Central memory CD8-positive, alpha-beta T cell (primary cell): Measurements from ENCODE around the gene FNBP1L.

Experiments
- ATAC-seq: fragments of 150-1000 bp; cut with Tn5 transposase; replicated peaks from 2 replicates; pipeline ENCODE4 v1.10.0; 2022; ENCODE audit warnings: mild to moderate bottlenecking, moderate FRiP score, moderate number of reproducible peaks; ENCODE audit not compliant: poor library complexity, severe bottlenecking; ENCODE audit errors: extremely low read depth
- DNase-seq, 2 donors: peaks; one replicate each; pipeline ENCODE4 v3.0.0; 2021; ENCODE audit warnings: low spot score in 2 of 2
- H3K27ac Mint-ChIP-seq: one replicate; pipeline ENCODE4 v1.8.0; 2022; ENCODE audit warnings: low read depth, mild to moderate bottlenecking, moderate library complexity, mixed read lengths
- H3K27me3 Mint-ChIP-seq: one replicate; pipeline ENCODE4 v1.8.0; 2022; ENCODE audit warnings: mixed read lengths
- H3K36me3 Mint-ChIP-seq: one replicate; pipeline ENCODE4 v1.8.0; 2022; ENCODE audit warnings: mild to moderate bottlenecking, moderate library complexity, mixed read lengths; ENCODE audit not compliant: insufficient read depth
- H3K4me1 Mint-ChIP-seq: one replicate; pipeline ENCODE4 v1.8.0; 2022; ENCODE audit warnings: mixed read lengths
- H3K4me3 Mint-ChIP-seq: one replicate; pipeline ENCODE4 v1.8.0; 2022; ENCODE audit warnings: mild to moderate bottlenecking, moderate library complexity, mixed read lengths
- H3K9me3 Mint-ChIP-seq: one replicate; pipeline ENCODE4 v1.8.0; 2022; ENCODE audit warnings: mixed read lengths

FNBP1L gene

DNA sequence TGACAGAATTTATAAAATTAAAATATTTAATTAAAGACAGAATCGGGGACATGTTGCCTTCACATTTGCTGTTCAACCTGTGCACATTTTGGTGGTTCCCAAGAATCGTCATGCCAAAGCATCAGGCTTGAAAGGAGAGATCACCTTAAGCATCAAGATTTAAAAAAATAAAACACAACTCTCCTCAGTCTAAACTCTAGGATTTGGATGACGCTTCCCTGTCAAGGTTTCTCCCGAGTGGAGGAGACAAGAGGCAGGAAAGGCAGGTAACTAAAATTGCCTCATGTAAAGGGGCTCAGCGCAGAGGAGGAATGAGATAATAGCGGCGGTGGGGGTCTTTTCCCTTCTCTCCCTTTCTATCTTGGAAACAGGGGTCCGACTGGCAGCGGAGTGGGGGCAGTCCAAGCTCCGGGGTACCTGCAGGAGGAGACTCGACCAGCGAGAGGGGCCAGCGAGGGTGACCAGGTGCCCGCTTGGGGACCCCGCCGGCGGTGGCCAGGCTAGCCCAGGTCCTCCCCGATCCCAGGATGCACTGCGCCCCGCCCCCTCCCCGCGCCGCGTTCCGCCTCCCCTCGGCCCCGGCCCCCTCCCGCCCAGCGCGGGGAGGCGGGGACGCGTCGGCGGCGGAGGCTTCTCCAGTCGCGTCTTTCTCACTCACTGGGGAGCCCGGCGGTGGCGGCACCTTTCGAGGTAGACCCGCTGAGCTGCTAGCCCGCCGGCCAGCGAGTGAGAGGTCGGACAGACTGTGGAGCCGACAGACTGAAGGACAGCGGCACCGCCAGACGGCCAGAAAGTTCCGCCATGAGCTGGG, at the start of gene FNBP1L:
TSS of gene FNBP1L (plus strand) at position 638 of the 811 bp plus-strand sequence. CDS start at position 802, 164 bp downstream.
- Mint-ChIP-seq H3K4me3 (peak within 1 kb of the TSS; percentile 88), H3K27me3 (peaks cover 76% of the 10 kb centered on the region), H3K4me1 (peaks cover 23% of the 10 kb centered on the region), H3K36me3 (peaks cover 3% of the 10 kb centered on the region), H3K27ac (peak within 1 kb of the TSS; percentile 82), H3K9me3 (no peaks in the 10 kb centered on the region)
- no peak for DNase-seq
- ATAC-seq = peak; percentile 72

DNA sequence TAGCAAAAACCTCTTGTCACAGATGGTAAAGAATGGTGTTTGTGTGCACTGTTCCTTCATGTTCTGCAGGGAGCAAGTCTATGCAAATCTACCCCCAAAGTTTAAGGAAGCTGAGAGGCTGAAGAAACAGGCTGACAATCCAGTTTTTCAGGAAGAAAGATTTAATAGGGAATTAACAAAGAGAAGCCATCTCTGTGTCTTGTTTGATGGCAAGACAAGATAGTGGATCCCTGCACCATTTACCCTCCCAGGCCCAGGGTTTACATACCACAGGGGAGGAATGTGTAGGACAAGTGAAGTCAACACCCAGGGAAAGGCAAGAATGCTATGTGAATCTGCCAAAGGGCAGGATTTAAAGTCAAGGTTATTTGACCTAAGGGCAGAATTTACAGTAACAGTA, 48.1 kb upstream of the FNBP1L start:
- Mint-ChIP-seq H3K4me3 (no peak overlapping the region), H3K27me3 (peaks cover 5% of the 10 kb centered on the region), H3K4me1 (no peaks in the 10 kb centered on the region), H3K27ac (no peak overlapping the region), H3K36me3 (no peaks in the 10 kb centered on the region), H3K9me3 (no peaks in the 10 kb centered on the region)
- ATAC-seq (no peak), DNase-seq (no peak)

DNA sequence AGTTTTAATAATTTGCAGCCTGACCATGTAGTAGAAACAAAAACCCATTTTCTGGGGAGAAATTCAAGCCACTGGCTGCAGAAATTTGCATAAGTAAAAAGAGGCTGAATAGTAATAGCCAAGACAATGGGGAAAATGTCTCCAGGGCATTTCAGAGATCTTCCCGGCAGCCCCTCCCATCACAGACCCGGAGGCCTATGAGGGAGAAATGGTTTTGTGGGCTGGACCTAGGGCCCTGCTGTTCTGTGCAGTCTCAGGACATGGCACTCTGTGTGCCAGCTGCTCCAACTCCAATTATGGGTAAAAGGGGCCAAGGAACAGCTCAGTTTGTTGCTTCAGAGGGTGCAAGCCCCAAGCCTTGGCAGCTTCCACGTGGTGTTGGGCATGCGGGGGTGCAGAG, 39.7 kb upstream of the FNBP1L start:
- Mint-ChIP-seq H3K36me3 (no peaks in the 10 kb centered on the region), H3K27me3 (peaks cover 12% of the 10 kb centered on the region), H3K4me1 (no peaks in the 10 kb centered on the region), H3K27ac (no peak overlapping the region), H3K4me3 (no peak overlapping the region), H3K9me3 (no peaks in the 10 kb centered on the region)
- DNase-seq (no peak), ATAC-seq (no peak)

DNA sequence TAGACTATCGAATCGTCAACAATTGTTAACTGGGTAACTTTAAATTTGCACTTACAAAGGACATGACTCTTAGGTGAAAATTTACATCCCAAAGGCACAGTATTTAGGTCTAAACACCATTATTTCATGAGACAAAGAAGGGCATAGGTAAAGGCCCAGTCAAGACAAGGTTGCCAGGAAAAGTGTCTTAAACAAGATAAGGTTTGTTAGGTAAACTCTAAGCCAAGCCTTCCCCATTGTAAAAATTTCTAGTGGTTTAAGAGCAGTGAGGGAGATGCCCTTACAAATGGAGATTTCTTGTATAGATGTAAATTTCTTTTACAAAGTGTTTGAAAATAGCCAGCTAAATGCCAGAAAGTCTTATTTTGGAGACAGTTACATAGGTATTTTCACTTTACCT, 36.9 kb upstream of the FNBP1L start:
- no peak for ATAC-seq
- no peaks in the 10 kb centered on the region for H3K27me3 Mint-ChIP-seq
- no peaks in the 10 kb centered on the region for H3K9me3 Mint-ChIP-seq
- no peak overlapping the region for H3K27ac Mint-ChIP-seq
- H3K4me3 Mint-ChIP-seq = no peak overlapping the region
- no peak for DNase-seq
- no peaks in the 10 kb centered on the region for H3K4me1 Mint-ChIP-seq
- no peaks in the 10 kb centered on the region for H3K36me3 Mint-ChIP-seq

DNA sequence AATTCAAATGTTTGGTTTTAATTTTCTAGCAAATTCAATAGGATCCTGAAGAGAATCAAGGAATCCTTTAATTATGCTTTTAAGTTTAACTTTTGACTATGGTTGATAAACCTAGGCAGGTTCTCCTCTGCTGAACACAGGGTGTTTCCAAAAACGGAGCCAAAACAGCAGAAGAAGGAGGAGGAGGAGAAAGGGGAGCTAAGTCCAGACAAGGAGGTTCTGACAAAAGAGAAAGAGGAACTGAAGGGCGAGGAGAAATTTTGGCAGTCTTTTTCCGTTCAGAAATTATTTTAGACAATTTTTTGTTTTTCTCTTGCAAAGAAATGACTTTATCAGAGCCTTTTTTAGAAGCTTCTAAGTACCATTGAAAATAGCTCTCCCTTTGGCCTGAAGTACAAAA, 33.2 kb upstream of the FNBP1L start:
- ATAC-seq (no peak), DNase-seq (no peak)
- Mint-ChIP-seq H3K27ac (no peak overlapping the region), H3K27me3 (no peaks in the 10 kb centered on the region), H3K9me3 (no peaks in the 10 kb centered on the region), H3K36me3 (no peaks in the 10 kb centered on the region), H3K4me1 (no peaks in the 10 kb centered on the region), H3K4me3 (no peak overlapping the region)

DNA sequence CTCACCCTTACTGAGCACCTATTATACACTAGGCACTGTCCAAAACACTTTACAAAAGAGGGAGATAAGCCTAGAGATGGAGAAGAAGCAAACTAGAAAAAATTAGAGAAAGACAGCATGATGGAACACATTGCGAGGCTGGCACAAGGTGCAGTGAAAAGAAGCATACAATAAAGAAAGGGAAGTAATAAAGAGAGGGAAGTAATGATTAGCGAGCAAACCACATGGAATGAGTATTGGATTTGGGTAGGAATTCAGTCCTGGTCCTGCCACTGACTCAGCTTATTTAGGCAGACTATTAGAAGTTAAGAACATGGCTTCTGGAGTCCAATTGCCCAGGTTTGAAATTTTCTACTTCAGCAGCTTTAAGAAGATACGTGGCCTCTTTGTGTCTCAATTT, 32.6 kb upstream of the FNBP1L start:
- no peak overlapping the region for H3K4me3 Mint-ChIP-seq

DNA sequence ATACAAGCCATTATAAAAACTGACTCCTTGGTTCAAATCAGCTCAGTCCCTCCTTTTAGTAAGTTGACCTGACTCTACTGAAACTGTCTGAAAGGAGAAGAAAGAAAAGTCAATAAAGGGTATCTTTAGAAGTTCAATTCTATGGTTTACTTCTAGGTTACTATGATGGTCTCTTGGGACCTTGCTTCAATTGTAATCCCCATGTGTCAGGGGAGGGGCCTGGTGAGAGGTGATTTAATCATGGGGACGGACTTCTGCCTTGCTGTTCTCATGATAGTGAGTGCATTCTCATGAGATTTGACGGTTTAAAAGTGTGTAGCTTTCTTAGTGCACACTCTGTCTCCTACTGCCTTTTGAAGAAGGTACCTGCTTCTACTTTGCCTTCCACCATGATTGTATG, 31.7 kb upstream of the FNBP1L start:
- Mint-ChIP-seq H3K36me3 (no peaks in the 10 kb centered on the region), H3K27ac (no peak overlapping the region)
- ATAC-seq = no peak

More for the DNA sequence above, 32.6 kb upstream of the FNBP1L start:
- Mint-ChIP-seq H3K27me3 (no peaks in the 10 kb centered on the region), H3K36me3 (no peaks in the 10 kb centered on the region), H3K4me1 (no peaks in the 10 kb centered on the region), H3K9me3 (no peaks in the 10 kb centered on the region), H3K27ac (no peak overlapping the region)
- no peak for ATAC-seq
- DNase-seq = no peak

DNA sequence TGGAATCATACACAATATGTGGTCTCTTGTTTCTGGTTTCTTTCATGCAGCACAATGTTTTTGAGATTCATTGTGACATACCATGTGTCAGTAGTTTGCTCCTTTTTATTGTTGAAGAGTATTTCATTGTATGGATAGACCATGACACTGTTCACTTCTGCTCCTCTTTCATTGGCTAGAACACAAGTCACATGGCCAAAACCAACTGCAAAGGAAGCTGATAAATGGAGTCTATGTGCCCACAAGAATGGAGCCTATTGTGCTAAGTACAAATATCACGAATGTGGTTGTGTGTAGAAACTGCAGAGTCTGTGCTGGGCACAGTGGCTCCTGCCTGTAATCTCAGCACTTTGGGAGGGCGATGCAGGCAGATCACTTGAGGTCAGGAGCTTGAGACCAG, 28.6 kb upstream of the FNBP1L start:
- no peak for ATAC-seq
- no peak overlapping the region for H3K27ac Mint-ChIP-seq
- DNase-seq = no peak
- H3K4me1 Mint-ChIP-seq = no peaks in the 10 kb centered on the region
- H3K9me3 Mint-ChIP-seq = no peaks in the 10 kb centered on the region
- H3K27me3 Mint-ChIP-seq = no peaks in the 10 kb centered on the region
- H3K4me3 Mint-ChIP-seq = no peak overlapping the region
- no peaks in the 10 kb centered on the region for H3K36me3 Mint-ChIP-seq

More for the DNA sequence above, 31.7 kb upstream of the FNBP1L start:
- Mint-ChIP-seq H3K4me1 (no peaks in the 10 kb centered on the region), H3K27me3 (no peaks in the 10 kb centered on the region), H3K9me3 (no peaks in the 10 kb centered on the region), H3K4me3 (no peak overlapping the region)
- no peak for DNase-seq

DNA sequence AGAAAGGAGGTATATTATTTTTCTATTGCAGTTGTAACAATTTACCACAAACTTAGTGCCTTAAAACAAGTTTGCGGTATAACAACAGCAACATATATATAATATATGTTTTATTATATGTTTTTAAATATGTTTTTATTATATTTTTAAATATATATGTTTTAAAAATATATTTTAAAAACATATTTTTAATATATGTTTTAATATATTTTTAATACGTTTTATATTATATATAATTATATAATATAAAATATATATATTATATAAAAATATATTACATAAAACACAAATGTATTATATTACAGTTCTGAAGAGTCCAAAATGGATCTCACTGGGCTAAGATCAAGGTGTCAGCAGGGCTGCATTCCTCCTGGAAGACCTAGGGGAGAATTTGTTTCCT, 27.5 kb upstream of the FNBP1L start:
- Mint-ChIP-seq H3K4me3 (no peak overlapping the region), H3K27ac (no peak overlapping the region), H3K36me3 (no peaks in the 10 kb centered on the region), H3K9me3 (no peaks in the 10 kb centered on the region), H3K4me1 (no peaks in the 10 kb centered on the region), H3K27me3 (no peaks in the 10 kb centered on the region)
- DNase-seq (no peak), ATAC-seq (no peak)

DNA sequence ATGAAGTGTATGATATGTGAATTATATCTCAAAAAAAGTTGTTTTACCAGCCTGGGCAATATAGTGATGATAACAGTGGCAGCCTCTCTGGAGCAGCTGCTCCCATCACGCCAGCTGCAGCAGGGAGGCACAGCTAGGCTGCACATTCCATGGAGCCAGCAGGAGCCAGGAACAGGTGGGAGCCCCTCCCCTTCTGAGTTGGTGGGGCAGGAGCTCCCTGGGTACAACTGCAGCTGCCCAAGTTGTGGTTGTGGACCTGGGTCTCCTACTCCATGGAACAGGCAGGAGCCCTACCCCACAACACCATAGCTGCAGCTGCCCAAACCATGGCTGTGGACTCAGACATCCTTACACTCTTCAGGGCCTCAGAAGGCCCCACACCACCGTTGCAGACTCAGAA, 21.7 kb upstream of the FNBP1L start:
- no peak overlapping the region for H3K4me3 Mint-ChIP-seq
- H3K27me3 Mint-ChIP-seq = peaks cover 15% of the 10 kb centered on the region
- DNase-seq (no peak), ATAC-seq (no peak)
- H3K9me3 Mint-ChIP-seq = no peaks in the 10 kb centered on the region
- no peak overlapping the region for H3K27ac Mint-ChIP-seq
- H3K4me1 Mint-ChIP-seq = no peaks in the 10 kb centered on the region
- no peaks in the 10 kb centered on the region for H3K36me3 Mint-ChIP-seq

DNA sequence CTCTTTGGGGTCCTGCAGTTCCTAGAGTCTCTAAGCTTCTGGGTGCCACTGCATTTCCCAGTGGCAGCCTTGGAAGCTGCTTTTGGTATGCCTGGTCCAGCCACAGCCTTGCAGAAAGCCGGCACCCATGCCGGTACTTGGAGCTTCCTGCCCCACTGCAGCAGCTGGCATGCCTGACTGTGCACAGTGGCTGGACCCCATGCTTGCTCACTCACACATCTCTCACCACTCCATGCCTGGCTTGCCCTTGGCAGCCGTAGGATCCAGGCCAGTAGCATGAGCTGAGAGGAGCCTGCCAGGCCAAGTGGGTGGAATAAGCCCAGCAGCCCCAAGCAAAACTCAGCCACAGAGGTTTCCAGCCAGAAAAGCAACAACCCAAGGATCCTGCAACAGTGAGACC, 20.3 kb upstream of the FNBP1L start:
- ATAC-seq = no peak
- Mint-ChIP-seq H3K27ac (no peak overlapping the region), H3K4me3 (no peak overlapping the region), H3K36me3 (peaks cover 2% of the 10 kb centered on the region), H3K4me1 (no peaks in the 10 kb centered on the region), H3K27me3 (peaks cover 21% of the 10 kb centered on the region), H3K9me3 (no peaks in the 10 kb centered on the region)
- no peak for DNase-seq

DNA sequence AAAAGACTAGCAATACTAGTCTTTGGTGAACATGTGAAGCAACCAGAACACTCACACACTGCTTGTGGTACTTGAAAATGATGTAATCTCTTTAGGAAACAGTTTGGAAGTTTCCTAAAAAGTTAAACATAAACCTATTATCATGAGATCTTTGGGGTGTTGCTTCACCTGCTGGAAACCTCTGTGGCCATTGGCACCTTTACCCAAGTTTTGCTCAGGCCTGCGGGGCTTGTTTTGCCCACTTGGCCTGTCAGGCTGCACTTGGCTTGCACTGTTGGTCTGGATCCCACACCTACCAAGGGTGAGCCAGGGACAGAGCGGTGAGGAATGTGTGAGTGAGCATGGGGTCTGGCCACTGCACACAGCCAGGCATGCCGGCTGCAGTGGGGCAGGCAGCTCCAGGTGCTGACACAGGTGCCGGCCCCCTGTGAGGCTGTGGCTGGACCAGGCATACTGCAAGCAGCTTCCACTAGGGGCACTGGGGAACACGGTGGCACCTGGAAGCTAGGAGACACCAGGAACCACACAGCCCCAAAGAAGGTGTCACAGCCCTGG, 14.4 kb upstream of the FNBP1L start:
- Mint-ChIP-seq H3K4me3 (no peak overlapping the region), H3K36me3 (peaks cover 2% of the 10 kb centered on the region), H3K4me1 (no peaks in the 10 kb centered on the region), H3K27me3 (peaks cover 21% of the 10 kb centered on the region), H3K9me3 (no peaks in the 10 kb centered on the region), H3K27ac (no peak overlapping the region)
- DNase-seq = no peak
- no peak for ATAC-seq

DNA sequence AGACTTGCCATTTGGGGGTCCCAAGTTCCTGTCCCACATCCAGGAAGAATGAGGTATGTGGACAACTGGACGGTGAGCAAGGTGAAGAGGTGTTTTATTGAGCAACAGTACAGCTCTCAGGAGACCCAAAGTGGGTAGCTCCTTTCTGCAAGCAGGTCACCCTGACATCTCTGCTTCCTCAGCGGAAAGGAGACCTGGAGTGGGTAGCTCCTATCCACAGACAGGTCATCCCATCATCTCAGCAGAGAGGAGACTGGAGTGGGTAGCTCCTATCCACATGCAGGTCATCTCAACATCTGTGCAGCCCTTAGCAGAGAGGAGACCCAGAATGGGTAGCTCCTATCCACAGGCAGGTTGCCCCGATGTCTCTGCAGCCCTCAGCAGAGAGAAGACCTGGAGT, 13.8 kb upstream of the FNBP1L start:
- ATAC-seq (no peak), DNase-seq (no peak)
- no peak overlapping the region for H3K27ac Mint-ChIP-seq
- H3K36me3 Mint-ChIP-seq = peaks cover 2% of the 10 kb centered on the region
- H3K4me1 Mint-ChIP-seq = no peaks in the 10 kb centered on the region
- H3K27me3 Mint-ChIP-seq = peaks cover 21% of the 10 kb centered on the region
- H3K4me3 Mint-ChIP-seq = no peak overlapping the region
- H3K9me3 Mint-ChIP-seq = no peaks in the 10 kb centered on the region
